ENCODE data around the gene TXNIP. TPM values are rescaled to one million over a fixed set of nuclear protein-coding genes. Genes with fewer than 3 reads are reported as not detected.

TXNIP gene
- total RNA-seq, 4 donors from 2014 or later: 3,407 to 4,253 (median 3,725) TPM

- TF ChIP-seq, protein P1, sequence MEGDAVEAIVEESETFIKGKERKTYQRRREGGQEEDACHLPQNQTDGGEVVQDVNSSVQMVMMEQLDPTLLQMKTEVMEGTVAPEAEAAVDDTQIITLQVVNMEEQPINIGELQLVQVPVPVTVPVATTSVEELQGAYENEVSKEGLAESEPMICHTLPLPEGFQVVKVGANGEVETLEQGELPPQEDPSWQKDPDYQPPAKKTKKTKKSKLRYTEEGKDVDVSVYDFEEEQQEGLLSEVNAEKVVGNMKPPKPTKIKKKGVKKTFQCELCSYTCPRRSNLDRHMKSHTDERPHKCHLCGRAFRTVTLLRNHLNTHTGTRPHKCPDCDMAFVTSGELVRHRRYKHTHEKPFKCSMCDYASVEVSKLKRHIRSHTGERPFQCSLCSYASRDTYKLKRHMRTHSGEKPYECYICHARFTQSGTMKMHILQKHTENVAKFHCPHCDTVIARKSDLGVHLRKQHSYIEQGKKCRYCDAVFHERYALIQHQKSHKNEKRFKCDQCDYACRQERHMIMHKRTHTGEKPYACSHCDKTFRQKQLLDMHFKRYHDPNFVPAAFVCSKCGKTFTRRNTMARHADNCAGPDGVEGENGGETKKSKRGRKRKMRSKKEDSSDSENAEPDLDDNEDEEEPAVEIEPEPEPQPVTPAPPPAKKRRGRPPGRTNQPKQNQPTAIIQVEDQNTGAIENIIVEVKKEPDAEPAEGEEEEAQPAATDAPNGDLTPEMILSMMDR (IDR thresholded peaks at IDR 0.05; ENCODE audit: low read depth): no peak
Measured at GRCh38 chr1:145975216-145975615, 21.2 kb downstream of the TXNIP start.

DNA sequence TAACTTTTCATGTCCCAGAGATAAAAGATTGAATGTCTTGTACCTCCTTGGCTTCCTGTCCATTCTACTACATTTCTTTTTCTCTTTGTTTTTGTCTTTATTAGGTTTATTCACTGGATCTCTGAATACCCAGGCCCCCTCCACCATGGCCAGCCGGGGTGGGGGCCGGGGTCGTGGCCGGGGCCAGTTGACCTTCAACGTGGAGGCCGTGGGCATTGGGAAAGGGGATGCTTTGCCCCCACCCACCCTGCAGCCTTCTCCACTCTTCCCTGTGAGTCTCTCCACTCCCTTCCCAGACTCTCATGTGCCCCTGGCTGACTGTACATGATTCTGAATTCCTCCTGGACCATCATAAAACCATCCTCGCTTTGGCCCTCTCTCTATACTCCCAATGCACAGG, 21.7 kb downstream of the TXNIP start:
- TF ChIP-seq, protein P1 (IDR thresholded peaks at IDR 0.05; ENCODE audit: low read depth): no peak

- TF ChIP-seq, protein P1 (IDR thresholded peaks at IDR 0.05; ENCODE audit: low read depth): no peak
Measured at GRCh38 chr1:145972580-145972979, 23.8 kb downstream of the TXNIP start.

- TF ChIP-seq, protein P1 (IDR thresholded peaks at IDR 0.05; ENCODE audit: low read depth): no peak
Measured at GRCh38 chr1:145967288-145967687, 29.1 kb downstream of the TXNIP start.

GRCh38 chr1:145965119-145965744, 31.1 kb downstream of the TXNIP start:
- TF ChIP-seq, protein P1 (IDR thresholded peaks at IDR 0.05; ENCODE audit: low read depth): no peak

GRCh38 chr1:145964328-145965118, 31.9 kb downstream of the TXNIP start, which contains the start of the genes ANKRD34A and POLR3GL:
ANKRD34A (minus strand) TSS chr1:145964575; CDS start chr1:145961759, 2,816 bp downstream.
POLR3GL (plus strand) TSS chr1:145964690; CDS start chr1:145974866, 10,176 bp downstream.
- TF ChIP-seq, protein P1 (IDR thresholded peaks at IDR 0.05; ENCODE audit: low read depth): no peak
